Right atrium auricular region (tissue), 2 donors: ENCODE measurements around the gene IGSF21. TPM values are rescaled to one million over a fixed set of nuclear protein-coding genes. Genes with fewer than 3 reads are reported as not detected.

Source experiments
- DNase-seq: peaks from one replicate; pipeline ENCODE4 v3.0.0-alpha.2; 2019; ENCODE audit warnings: low spot score
- H3K27ac ChIP-seq, 2 donors: fragments of 200-600 bp; sonication (generic); 1 replicate in 1 of 2; 2 replicates in 1 of 2; pipeline ENCODE4 v1.5.1; 2016 to 2019
- H3K27me3 ChIP-seq, 2 donors: fragments of 200-600 bp; sonication (generic); one replicate each; pipeline versions ENCODE4 v1.5.1 to v1.6.0; 2017 to 2019
- H3K36me3 ChIP-seq: fragments of 200-600 bp; sonication (generic); one replicate; pipeline ENCODE4 v1.5.1; 2016
- H3K4me1 ChIP-seq, 2 donors: fragments of 200-600 bp; sonication (generic); one replicate each; pipeline versions ENCODE4 v1.5.1 to v1.6.0; 2017 to 2019
- H3K4me3 ChIP-seq, 2 donors: fragments of 200-600 bp; sonication (generic); 1 replicate in 1 of 2; 2 replicates in 1 of 2; pipeline ENCODE4 v1.5.1; 2017 to 2019; ENCODE audit warnings: mild to moderate bottlenecking in 1 of 2, moderate library complexity in 1 of 2
- H3K9me3 ChIP-seq, 2 donors: fragments of 200-600 bp; sonication (generic); one replicate each; pipeline ENCODE4 v1.5.1; 2019
- total RNA-seq, 2 donors: library from RNA; depleted of rRNA; stranded (reverse); fragments of >200 nt; gene quantifications; one replicate each; pipeline ENCODE4 v1.1.0, GENCODE V29; 2016
- TF ChIP-seq, protein P1 (sequence below), 2 donors: fragments of 200-600 bp; sonication (generic); IDR thresholded peaks; one replicate each; pipeline ENCODE4 v1.5.1; 2019; ENCODE audit warnings: antibody characterized with exemption in 2 of 2

Gene IGSF21
- total RNA-seq, 2 donors from 2014 or later, result 1.8 to 6.0 TPM

DNA sequence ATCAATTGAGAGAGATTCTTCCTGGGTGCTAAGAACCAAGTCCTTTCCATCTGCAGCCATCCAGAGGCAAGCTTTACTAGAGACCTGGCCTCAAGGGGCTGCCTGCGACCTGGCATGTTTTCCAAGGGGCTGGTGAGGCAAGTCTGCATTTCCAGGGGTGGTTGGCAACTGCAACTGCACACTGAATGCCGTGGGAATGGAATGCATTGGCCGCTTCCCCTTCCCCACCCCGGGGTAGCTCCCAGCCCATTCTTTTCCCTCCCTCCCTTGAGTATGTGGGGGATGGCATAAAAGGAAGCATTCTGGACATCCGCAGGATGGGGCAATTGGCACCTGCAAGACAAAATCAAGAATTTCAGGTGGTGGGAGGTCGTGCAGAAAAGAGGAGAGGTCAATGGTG lies 155.1 kb downstream of the IGSF21 start:
- no peaks in the 10 kb centered on the region for H3K27me3 ChIP-seq

DNA sequence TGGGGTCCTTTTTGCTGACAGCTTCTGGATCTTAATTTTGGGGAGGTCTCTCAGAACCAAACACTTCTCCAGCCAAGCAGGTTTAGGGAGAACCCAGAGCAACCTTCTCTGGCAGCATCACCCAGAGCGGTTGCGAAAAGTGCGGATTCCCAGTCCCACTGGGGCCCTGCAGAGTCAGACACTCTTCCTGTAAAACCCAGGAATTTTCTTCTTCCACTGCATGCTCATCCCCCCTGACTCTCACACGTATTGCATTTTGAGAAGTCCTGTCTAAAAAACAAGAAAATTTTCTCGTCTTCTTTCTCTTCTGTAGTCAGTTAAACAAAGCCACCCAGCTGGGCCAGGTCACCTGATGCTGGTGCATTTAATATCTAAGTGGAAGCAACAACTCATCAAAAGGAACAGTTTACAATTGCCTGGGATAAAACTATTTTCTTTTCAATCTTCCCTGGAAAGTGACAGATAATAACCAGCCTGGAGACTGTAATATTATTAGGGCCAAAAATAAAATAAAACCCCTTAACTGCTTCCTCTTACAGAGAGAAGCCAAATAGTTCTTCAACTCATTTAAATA lies 156.0 kb downstream of the IGSF21 start:
- Histone ChIP-seq H3K36me3 (no peaks in the 10 kb centered on the region), H3K4me3 (no peak overlapping the region), H3K9me3 (no peaks in the 10 kb centered on the region), H3K4me1 (no peaks in the 10 kb centered on the region), H3K27ac (no peak overlapping the region), H3K27me3 (no peaks in the 10 kb centered on the region)
- no peak for DNase-seq
- TF ChIP-seq, protein P1, sequence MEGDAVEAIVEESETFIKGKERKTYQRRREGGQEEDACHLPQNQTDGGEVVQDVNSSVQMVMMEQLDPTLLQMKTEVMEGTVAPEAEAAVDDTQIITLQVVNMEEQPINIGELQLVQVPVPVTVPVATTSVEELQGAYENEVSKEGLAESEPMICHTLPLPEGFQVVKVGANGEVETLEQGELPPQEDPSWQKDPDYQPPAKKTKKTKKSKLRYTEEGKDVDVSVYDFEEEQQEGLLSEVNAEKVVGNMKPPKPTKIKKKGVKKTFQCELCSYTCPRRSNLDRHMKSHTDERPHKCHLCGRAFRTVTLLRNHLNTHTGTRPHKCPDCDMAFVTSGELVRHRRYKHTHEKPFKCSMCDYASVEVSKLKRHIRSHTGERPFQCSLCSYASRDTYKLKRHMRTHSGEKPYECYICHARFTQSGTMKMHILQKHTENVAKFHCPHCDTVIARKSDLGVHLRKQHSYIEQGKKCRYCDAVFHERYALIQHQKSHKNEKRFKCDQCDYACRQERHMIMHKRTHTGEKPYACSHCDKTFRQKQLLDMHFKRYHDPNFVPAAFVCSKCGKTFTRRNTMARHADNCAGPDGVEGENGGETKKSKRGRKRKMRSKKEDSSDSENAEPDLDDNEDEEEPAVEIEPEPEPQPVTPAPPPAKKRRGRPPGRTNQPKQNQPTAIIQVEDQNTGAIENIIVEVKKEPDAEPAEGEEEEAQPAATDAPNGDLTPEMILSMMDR (IDR thresholded peaks at IDR 0.05), result no peak

More for the DNA sequence above, 155.1 kb downstream of the IGSF21 start:
- TF ChIP-seq, protein P1 (IDR thresholded peaks at IDR 0.05), result no peak
- Histone ChIP-seq H3K27ac (no peak overlapping the region), H3K9me3 (no peaks in the 10 kb centered on the region), H3K4me1 (no peaks in the 10 kb centered on the region), H3K36me3 (no peaks in the 10 kb centered on the region), H3K4me3 (no peak overlapping the region)
- DNase-seq, result no peak

DNA sequence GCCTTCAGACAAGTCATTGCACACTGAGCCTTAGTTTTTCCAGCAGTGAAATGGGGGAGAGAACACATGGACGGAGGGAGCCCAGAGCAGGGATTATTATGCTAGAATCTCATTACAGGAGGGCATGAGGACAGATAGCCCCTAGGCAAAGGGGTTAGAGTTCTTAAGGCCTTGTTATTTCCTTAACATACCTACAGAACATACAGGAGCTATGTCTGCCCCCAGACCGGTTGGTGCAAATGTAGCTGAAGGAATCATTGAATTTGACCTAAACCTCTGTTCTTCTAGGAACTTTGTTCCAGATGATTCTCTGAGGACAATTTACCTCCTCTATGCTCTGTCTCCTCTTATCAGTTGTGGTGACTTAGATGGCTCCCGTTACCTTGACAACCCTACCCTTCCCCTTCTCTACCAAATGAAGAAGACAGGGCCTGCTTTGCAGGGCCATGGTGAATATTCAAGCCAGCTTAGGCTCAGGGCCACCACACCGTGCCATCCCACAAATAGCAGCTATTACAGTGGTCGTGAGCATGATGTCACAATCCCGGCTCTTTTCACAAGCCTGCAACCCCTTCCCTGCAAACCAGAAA lies 156.9 kb downstream of the IGSF21 start:
- no peaks in the 10 kb centered on the region for H3K9me3 ChIP-seq
- H3K27ac ChIP-seq, result no peak overlapping the region
- H3K4me3 ChIP-seq, result no peak overlapping the region
- no peak for DNase-seq
- H3K4me1 ChIP-seq, result no peaks in the 10 kb centered on the region
- no peaks in the 10 kb centered on the region for H3K27me3 ChIP-seq
- no peaks in the 10 kb centered on the region for H3K36me3 ChIP-seq
- TF ChIP-seq, protein P1 (IDR thresholded peaks at IDR 0.05), result no peak

DNA sequence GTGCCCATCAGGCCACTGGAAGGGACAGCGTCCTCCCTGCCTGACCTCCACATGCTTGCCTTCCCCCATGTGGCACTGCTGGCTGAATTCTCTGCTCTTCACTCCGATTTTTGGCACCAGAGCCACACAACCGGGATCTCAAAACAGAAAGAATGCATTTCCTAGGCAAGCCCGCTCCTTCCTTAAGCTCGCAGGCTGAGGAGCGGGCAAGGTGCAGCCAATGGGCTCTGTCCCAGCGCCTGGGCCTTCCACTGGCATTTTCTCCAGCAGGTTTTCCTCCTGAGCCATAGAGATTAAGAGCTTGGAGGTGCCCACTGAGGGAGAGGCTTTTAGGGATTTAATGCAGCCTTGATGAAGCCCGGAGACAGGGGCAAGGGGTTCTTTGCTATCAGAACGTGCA lies 158.0 kb downstream of the IGSF21 start:
- no peak for DNase-seq
- H3K4me3 ChIP-seq, result no peak overlapping the region
- TF ChIP-seq, protein P1 (IDR thresholded peaks at IDR 0.05), result no peak
- H3K9me3 ChIP-seq, result no peaks in the 10 kb centered on the region
- no peaks in the 10 kb centered on the region for H3K36me3 ChIP-seq
- no peaks in the 10 kb centered on the region for H3K4me1 ChIP-seq
- no peaks in the 10 kb centered on the region for H3K27me3 ChIP-seq
- H3K27ac ChIP-seq, result no peak overlapping the region

DNA sequence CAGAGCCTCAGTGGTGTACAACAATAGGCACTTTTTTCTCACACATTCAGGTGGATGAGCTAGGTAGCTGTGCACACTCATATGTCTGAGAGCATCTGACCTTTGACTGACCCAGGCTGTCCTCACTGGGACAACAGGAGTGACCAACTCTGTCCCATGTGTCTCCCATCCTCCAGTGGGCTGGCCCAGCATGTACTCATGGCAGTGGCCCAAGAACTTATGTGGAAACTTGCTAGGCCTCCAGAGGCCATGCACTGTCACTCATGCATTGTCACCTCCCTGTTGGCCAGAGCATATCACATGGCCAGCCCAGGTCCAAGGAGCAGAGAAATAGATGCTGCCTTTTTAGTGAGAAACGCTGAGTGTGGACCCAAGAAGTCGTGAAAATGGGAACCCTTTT lies 158.8 kb downstream of the IGSF21 start:
- DNase-seq, result no peak
- TF ChIP-seq, protein P1 (IDR thresholded peaks at IDR 0.05), result no peak
- Histone ChIP-seq H3K4me3 (no peak overlapping the region), H3K36me3 (no peaks in the 10 kb centered on the region), H3K27me3 (no peaks in the 10 kb centered on the region), H3K9me3 (no peaks in the 10 kb centered on the region), H3K27ac (no peak overlapping the region), H3K4me1 (no peaks in the 10 kb centered on the region)

DNA sequence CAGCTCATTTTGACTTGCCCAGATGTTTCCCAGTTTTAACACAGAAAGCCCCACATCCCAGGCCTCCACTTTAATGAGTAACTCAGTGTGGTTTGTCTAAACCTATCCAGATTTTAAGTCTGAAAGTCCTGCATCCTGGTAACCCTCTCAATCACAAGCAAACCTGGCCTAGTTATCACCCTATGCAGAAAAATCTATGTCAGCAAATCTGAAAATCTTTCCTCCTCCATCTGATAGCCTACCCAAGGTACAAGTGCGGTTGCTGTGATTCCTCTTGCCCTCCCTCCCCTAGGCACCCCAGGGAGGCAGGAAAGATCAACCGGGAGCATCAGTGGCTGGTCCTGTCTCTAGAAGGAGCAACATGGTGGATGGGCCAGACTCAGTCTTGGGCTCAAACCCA lies 163.7 kb downstream of the IGSF21 start:
- no peaks in the 10 kb centered on the region for H3K4me1 ChIP-seq
- H3K27me3 ChIP-seq, result no peaks in the 10 kb centered on the region
- no peak overlapping the region for H3K4me3 ChIP-seq
- no peaks in the 10 kb centered on the region for H3K9me3 ChIP-seq
- no peak overlapping the region for H3K27ac ChIP-seq
- no peaks in the 10 kb centered on the region for H3K36me3 ChIP-seq
- TF ChIP-seq, protein P1 (IDR thresholded peaks at IDR 0.05), result no peak
- DNase-seq, result no peak
